Gastroesophageal sphincter (tissue), 3 donors: ENCODE measurements around the gene PSMD7.

Experiments used
- CTCF ChIP-seq, 4 experiments: fragments of 200-600 bp in 2 of 4; fragments of 450-650 bp in 2 of 4; sonication (generic) in 1 of 4; IDR thresholded peaks; one replicate each; pipeline ENCODE4 v1.5.1; 2017 to 2019; ENCODE audit warnings: antibody characterized with exemption in 4 of 4, mild to moderate bottlenecking in 2 of 4, moderate library complexity in 2 of 4
- POLR2AphosphoS5 ChIP-seq: sonication (generic); formaldehyde crosslinking; IDR thresholded peaks from one replicate; pipeline ENCODE4 v1.6.1; 2017; ENCODE audit warnings: antibody characterized with exemption

- no peak for TF ChIP-seq CTCF (IDR thresholded peaks at IDR 0.05)
- TF ChIP-seq POLR2AphosphoS5, result no peak
Observed at GRCh38 chr16:74283716-74284115, 12.9 kb upstream of the PSMD7 start.
